Loucy (cell line): ENCODE data around the gene CLK4.

Experiments
- H2AFZ ChIP-seq: fragments of 200-600 bp; sonication (generic); 2 replicates; pipeline ENCODE4 v1.6.0; 2016; ENCODE audit warnings: antibody characterized with exemption, mild to moderate bottlenecking, low read length, moderate library complexity
- H3F3A ChIP-seq: fragments of 200-600 bp; 2 replicates; pipeline ENCODE4 v1.6.0; 2016; ENCODE audit warnings: antibody characterized with exemption, low read depth, mild to moderate bottlenecking
- H3K27me3 ChIP-seq: fragments of 200-600 bp; sonication (generic); 2 replicates; pipeline ENCODE4 v1.6.1; 2014; ENCODE audit warnings: low read length, mild to moderate bottlenecking; ENCODE audit not compliant: insufficient read depth, poor library complexity, severe bottlenecking
- H3K36me3 ChIP-seq: fragments of 200-600 bp; sonication (generic); 2 replicates; pipeline ENCODE4 v1.6.1; 2016; ENCODE audit warnings: low read length; ENCODE audit not compliant: insufficient read depth
- H3K4me1 ChIP-seq: fragments of 200-600 bp; sonication (generic); 2 replicates; pipeline ENCODE4 v1.5.1; 2014; ENCODE audit warnings: low read length, mild to moderate bottlenecking; ENCODE audit not compliant: insufficient read depth, poor library complexity, severe bottlenecking
- H3K4me2 ChIP-seq: fragments of 200-600 bp; sonication (generic); 2 replicates; pipeline ENCODE4 v1.6.0; 2014; ENCODE audit warnings: antibody characterized with exemption, low read length, low read depth, mild to moderate bottlenecking; ENCODE audit not compliant: poor library complexity, severe bottlenecking
- H3K4me3 ChIP-seq: fragments of 200-600 bp; sonication (generic); 2 replicates; pipeline ENCODE4 v1.5.1; 2014; ENCODE audit warnings: low read length, mild to moderate bottlenecking, mixed read lengths; ENCODE audit not compliant: poor library complexity, severe bottlenecking
- H3K79me2 ChIP-seq: fragments of 200-600 bp; sonication (generic); 2 replicates; pipeline ENCODE4 v1.6.1; 2014; ENCODE audit warnings: low read length; ENCODE audit not compliant: insufficient read depth
- H3K9ac ChIP-seq: fragments of 200-600 bp; sonication (generic); 2 replicates; pipeline ENCODE4 v1.6.0; 2014; ENCODE audit warnings: mild to moderate bottlenecking, low read depth, low read length, moderate library complexity; ENCODE audit not compliant: poor library complexity, severe bottlenecking
- H3K9me2 ChIP-seq: fragments of 200-600 bp; sonication (generic); replicated peaks from 2 replicates; pipeline ENCODE4 v1.6.1; 2016; ENCODE audit warnings: low read depth, low read length, mixed read lengths
- H3K9me3 ChIP-seq: fragments of 200-600 bp; sonication (generic); 2 replicates; pipeline ENCODE4 v1.6.1; 2014; ENCODE audit warnings: mild to moderate bottlenecking, antibody characterized with exemption, low read length, low read depth; ENCODE audit not compliant: insufficient read depth
- H4K20me1 ChIP-seq: fragments of 200-600 bp; sonication (generic); 2 replicates; pipeline ENCODE4 v1.6.0; 2014; ENCODE audit warnings: antibody characterized with exemption, low read length, mild to moderate bottlenecking; ENCODE audit not compliant: insufficient read depth, poor library complexity, severe bottlenecking
- CTCF ChIP-seq: fragments of 200-600 bp; sonication (generic); conservative IDR thresholded peaks from 2 replicates; pipeline ENCODE4 v1.5.1; 2014; ENCODE audit warnings: mild to moderate bottlenecking, antibody characterized with exemption, low read length
- EZH2phosphoT487 ChIP-seq: fragments of 200-600 bp; IDR thresholded peaks from 2 replicates; pipeline ENCODE4 v1.6.1; 2018; ENCODE audit warnings: antibody characterized with exemption, mild to moderate bottlenecking, moderate library complexity, borderline replicate concordance

CLK4 gene

GRCh38 chr5:178595150-178595549, 31.7 kb downstream of the CLK4 start:
- H3K36me3 ChIP-seq, result no peaks in the 10 kb centered on the region

GRCh38 chr5:178590924-178591423, 35.9 kb downstream of the CLK4 start:
- Histone ChIP-seq H4K20me1 (no peaks in the 10 kb centered on the region), H3K4me1 (no peaks in the 10 kb centered on the region), H3K4me3 (no peak overlapping the region), H3K9me3 (no peaks in the 10 kb centered on the region; the same call in 1 of the 2 replicates), H3F3A (no peaks in the 10 kb centered on the region), H2AFZ (no peak overlapping the region), H3K27me3 (no peaks in the 10 kb centered on the region), H3K4me2 (no peak overlapping the region), H3K9me2 (no peaks in the 10 kb centered on the region), H3K9ac (no peak overlapping the region), H3K79me2 (no peaks in the 10 kb centered on the region), H3K36me3 (no peaks in the 10 kb centered on the region)
- TF ChIP-seq CTCF (no peak), EZH2phosphoT487 (no peak)

More at GRCh38 chr5:178595150-178595549, 31.7 kb downstream of the CLK4 start:
- Histone ChIP-seq H3K4me2 (no peak overlapping the region), H4K20me1 (no peaks in the 10 kb centered on the region), H3K79me2 (no peaks in the 10 kb centered on the region), H3K9me2 (no peaks in the 10 kb centered on the region), H2AFZ (no peak overlapping the region), H3K27me3 (no peaks in the 10 kb centered on the region), H3K4me3 (no peak overlapping the region), H3F3A (no peaks in the 10 kb centered on the region), H3K9me3 (no peaks in the 10 kb centered on the region; the same call in 1 of the 2 replicates), H3K4me1 (no peaks in the 10 kb centered on the region), H3K9ac (no peak overlapping the region)
- no peak for TF ChIP-seq EZH2phosphoT487
- no peak for TF ChIP-seq CTCF

- no peaks in the 10 kb centered on the region; the same call in 1 of the 2 replicates for H3K9me3 ChIP-seq
- TF ChIP-seq EZH2phosphoT487 (no peak), CTCF (no peak)
- no peaks in the 10 kb centered on the region for H3K9me2 ChIP-seq
- H3K79me2 ChIP-seq, result no peaks in the 10 kb centered on the region
- no peak within 1 kb of the TSS for H3K4me2 ChIP-seq
- H3K36me3 ChIP-seq, result no peaks in the 10 kb centered on the region
- no peak within 1 kb of the TSS for H3K4me3 ChIP-seq
- no peaks in the 10 kb centered on the region for H3K27me3 ChIP-seq
- H2AFZ ChIP-seq, result no peak within 1 kb of the TSS
- no peaks in the 10 kb centered on the region for H3K4me1 ChIP-seq
- H4K20me1 ChIP-seq, result no peaks in the 10 kb centered on the region
- H3F3A ChIP-seq, result no peaks in the 10 kb centered on the region
- no peak within 1 kb of the TSS for H3K9ac ChIP-seq
Observed at GRCh38 chr5:178590141-178590923, 36.5 kb downstream of the CLK4 start, which contains the start of gene COL23A1. Gene COL23A1 (minus strand): TSS chr5:178590393.
